ENCODE data around the gene ATP5F1A.

DNA sequence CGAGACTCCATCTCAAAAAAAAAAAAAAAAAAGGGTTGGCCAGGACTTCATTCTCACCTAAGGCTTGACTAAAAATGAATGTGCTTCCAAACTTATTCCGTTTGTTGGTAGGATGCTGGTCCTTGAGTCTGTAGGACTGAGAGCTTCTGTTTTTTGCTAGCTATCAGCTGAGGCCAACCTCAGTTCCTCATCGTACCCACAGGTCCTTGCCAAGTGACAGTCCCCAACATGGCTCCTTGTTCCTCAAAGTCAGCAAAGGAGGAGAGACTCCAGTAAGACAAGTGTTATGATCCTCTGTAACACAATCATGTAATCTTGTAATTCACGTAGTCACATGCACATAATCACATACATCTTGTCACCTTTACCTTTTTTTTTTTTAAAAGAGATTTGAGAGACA, 43.1 kb upstream of the ATP5F1A start:
- TF ChIP-seq, protein P1, sequence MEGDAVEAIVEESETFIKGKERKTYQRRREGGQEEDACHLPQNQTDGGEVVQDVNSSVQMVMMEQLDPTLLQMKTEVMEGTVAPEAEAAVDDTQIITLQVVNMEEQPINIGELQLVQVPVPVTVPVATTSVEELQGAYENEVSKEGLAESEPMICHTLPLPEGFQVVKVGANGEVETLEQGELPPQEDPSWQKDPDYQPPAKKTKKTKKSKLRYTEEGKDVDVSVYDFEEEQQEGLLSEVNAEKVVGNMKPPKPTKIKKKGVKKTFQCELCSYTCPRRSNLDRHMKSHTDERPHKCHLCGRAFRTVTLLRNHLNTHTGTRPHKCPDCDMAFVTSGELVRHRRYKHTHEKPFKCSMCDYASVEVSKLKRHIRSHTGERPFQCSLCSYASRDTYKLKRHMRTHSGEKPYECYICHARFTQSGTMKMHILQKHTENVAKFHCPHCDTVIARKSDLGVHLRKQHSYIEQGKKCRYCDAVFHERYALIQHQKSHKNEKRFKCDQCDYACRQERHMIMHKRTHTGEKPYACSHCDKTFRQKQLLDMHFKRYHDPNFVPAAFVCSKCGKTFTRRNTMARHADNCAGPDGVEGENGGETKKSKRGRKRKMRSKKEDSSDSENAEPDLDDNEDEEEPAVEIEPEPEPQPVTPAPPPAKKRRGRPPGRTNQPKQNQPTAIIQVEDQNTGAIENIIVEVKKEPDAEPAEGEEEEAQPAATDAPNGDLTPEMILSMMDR (conservative IDR thresholded peaks at IDR 0.05; ENCODE audit: low read depth, low read length): no peak
- TF ChIP-seq RCOR1 (IDR thresholded peaks at IDR 0.05; ENCODE audit: insufficient replicate concordance, low read length): no peak
- no peak for TF ChIP-seq POLR2A (IDR thresholded peaks at IDR 0.05; ENCODE audit: low read depth, low read length)
- no peak for TF ChIP-seq FOS (IDR thresholded peaks at IDR 0.05; ENCODE audit: low read depth, low read length)
- no peak for TF ChIP-seq RAD21 (IDR thresholded peaks at IDR 0.05; ENCODE audit: low read length)
- TF ChIP-seq RFX5 (IDR thresholded peaks at IDR 0.05; ENCODE audit: low read depth, low read length): no peak

Measured in IMR-90 (cell line).